Liver (tissue), 9 donors: ENCODE results near the gene NLK. TPM values are rescaled to one million over a fixed set of nuclear protein-coding genes. Genes with fewer than 3 reads are reported as not detected.
"Not testable (repeated sequence)": the region's sequence is repeated elsewhere in the genome, so short reads cannot be mapped to it uniquely, and the experiment has no call there.

ENCODE experiments used
- DNase-seq: peaks from one replicate; pipeline ENCODE4 v3.0.0-alpha.2; 2017; ENCODE audit warnings: low spot score
- H3K27ac ChIP-seq, 2 donors: one replicate each; pipeline ENCODE4 v1.7.0; 2013; ENCODE audit warnings: inconsistent platforms in 2 of 2, low read length in 2 of 2, control low read depth in 1 of 2, low read depth in 1 of 2, mild to moderate bottlenecking in 1 of 2
- H3K27me3 ChIP-seq, 4 donors: one replicate each; pipeline versions ENCODE4 v1.6.1 to v1.7.0; 2013; ENCODE audit warnings: low read length in 3 of 4, inconsistent platforms in 1 of 4, mild to moderate bottlenecking in 1 of 4, moderate library complexity in 1 of 4; ENCODE audit not compliant: control insufficient read depth in 4 of 4, insufficient read depth in 4 of 4
- H3K36me3 ChIP-seq, 4 donors: one replicate each; pipeline versions ENCODE4 v1.6.1 to v1.7.0; 2013; ENCODE audit warnings: low read length in 3 of 4, mild to moderate bottlenecking in 3 of 4, low read depth in 1 of 4, moderate library complexity in 1 of 4; ENCODE audit not compliant: control insufficient read depth in 4 of 4, insufficient read depth in 3 of 4
- H3K4me1 ChIP-seq, 4 donors: one replicate each; pipeline versions ENCODE4 v1.6.1 to v1.7.0; 2013; ENCODE audit warnings: low read length in 3 of 4, mild to moderate bottlenecking in 3 of 4, moderate library complexity in 1 of 4; ENCODE audit not compliant: control insufficient read depth in 4 of 4, insufficient read depth in 4 of 4
- H3K4me3 ChIP-seq, 3 donors: one replicate each; pipeline versions ENCODE4 v1.6.1 to v1.7.0; 2013; ENCODE audit warnings: low read length in 3 of 3, control low read depth in 1 of 3, low read depth in 1 of 3, mild to moderate bottlenecking in 1 of 3
- H3K9ac ChIP-seq, 2 donors: one replicate each; pipeline ENCODE4 v1.7.0; 2013; ENCODE audit warnings: low read length in 2 of 2, mild to moderate bottlenecking in 2 of 2, moderate library complexity in 2 of 2, control low read depth in 1 of 2, low read depth in 1 of 2
- H3K9me3 ChIP-seq, 4 donors: one replicate each; pipeline versions ENCODE4 v1.6.1 to v1.7.0; 2013; ENCODE audit warnings: low read length in 3 of 4; ENCODE audit not compliant: control insufficient read depth in 4 of 4
- EGR1 ChIP-seq, 2 donors: IDR thresholded peaks; 2 replicates each; pipeline ENCODE4 v1.6.1; 2016 to 2018; ENCODE audit warnings: antibody characterized with exemption in 2 of 2, low read depth in 2 of 2
- FOXA2 ChIP-seq: IDR thresholded peaks from 2 replicates; pipeline ENCODE4 v1.6.1; 2016; ENCODE audit warnings: antibody characterized with exemption
- GABPA ChIP-seq, 2 donors: IDR thresholded peaks in 1 of 2; conservative IDR thresholded peaks in 1 of 2; 2 replicates each; pipeline ENCODE4 v1.6.1; 2016; ENCODE audit warnings: antibody characterized with exemption in 2 of 2, mild to moderate bottlenecking in 1 of 2, moderate library complexity in 1 of 2
- HNF4A ChIP-seq, 2 donors: conservative IDR thresholded peaks; 2 replicates each; pipeline ENCODE4 v1.6.1; 2016; ENCODE audit warnings: antibody characterized with exemption in 2 of 2, mild to moderate bottlenecking in 2 of 2
- HNF4G ChIP-seq: IDR thresholded peaks from 2 replicates; pipeline ENCODE4 v1.6.1; 2016; ENCODE audit warnings: antibody characterized with exemption
- RXRA ChIP-seq, 2 donors: IDR thresholded peaks; 2 replicates each; pipeline ENCODE4 v1.6.1; 2017 to 2018; ENCODE audit warnings: antibody characterized with exemption in 2 of 2, mild to moderate bottlenecking in 1 of 2
- TAF1 ChIP-seq: conservative IDR thresholded peaks from 2 replicates; pipeline ENCODE4 v1.6.1; 2016; ENCODE audit warnings: antibody characterized with exemption, mild to moderate bottlenecking
- YY1 ChIP-seq: IDR thresholded peaks from 2 replicates; pipeline ENCODE4 v1.6.1; 2016; ENCODE audit warnings: antibody characterized with exemption, mild to moderate bottlenecking
- WGBS: extraction: QIAGEN DNeasy Blood & Tissue Kit; methylation state at CpG from one replicate; pipeline ENCODE4 v1.1.7; 2013; 5-methylcytosine and 5-hydroxymethylcytosine counted together
- polyA plus RNA-seq, 2 donors: library from polyadenylated mRNA; stranded (reverse) in 1 of 2; unstranded in 1 of 2; fragments of 200-250 nt in 1 of 2; fragments of >200 nt in 1 of 2; fragmentation: Nextera tagmentation in 1 of 2; extraction: Ambion mirVana in 1 of 2; gene quantifications; one replicate each; pipeline versions ENCODE4 v1.2.1 to v1.2.3, GENCODE V29; 2013 to 2015
- total RNA-seq, 2 donors: library from RNA; depleted of rRNA; stranded (reverse); fragments of >200 nt; gene quantifications; one replicate each; pipeline ENCODE4 v1.2.3, GENCODE V29; 2014
- TF ChIP-seq, protein P1 (sequence below): IDR thresholded peaks from 2 replicates; pipeline ENCODE4 v1.6.1; 2016; ENCODE audit warnings: antibody characterized with exemption
- TF ChIP-seq, protein P2 (sequence below): IDR thresholded peaks from 2 replicates; pipeline ENCODE4 v1.6.1; 2016; ENCODE audit warnings: antibody characterized with exemption
- TF ChIP-seq, protein P3 (sequence below): IDR thresholded peaks from 2 replicates; pipeline ENCODE4 v1.6.1; 2016; ENCODE audit warnings: antibody characterized with exemption
- TF ChIP-seq, protein P4 (sequence below): fragments of 150-350 bp; IDR thresholded peaks from 2 replicates; pipeline ENCODE4 v1.5.1; 2017; ENCODE audit warnings: improper control_type of control experiment, low read depth, low read length; ENCODE audit not compliant: missing input control
- donor health status: healthy.
- donor health status: healthy.
- donor health status: healthy.
- donor health status: healthy.
- donor health status: healthy.

Gene NLK
- total and polyA plus RNA-seq, 4 donors, result 4.4 to 17.4 (median 9.2) TPM

DNA sequence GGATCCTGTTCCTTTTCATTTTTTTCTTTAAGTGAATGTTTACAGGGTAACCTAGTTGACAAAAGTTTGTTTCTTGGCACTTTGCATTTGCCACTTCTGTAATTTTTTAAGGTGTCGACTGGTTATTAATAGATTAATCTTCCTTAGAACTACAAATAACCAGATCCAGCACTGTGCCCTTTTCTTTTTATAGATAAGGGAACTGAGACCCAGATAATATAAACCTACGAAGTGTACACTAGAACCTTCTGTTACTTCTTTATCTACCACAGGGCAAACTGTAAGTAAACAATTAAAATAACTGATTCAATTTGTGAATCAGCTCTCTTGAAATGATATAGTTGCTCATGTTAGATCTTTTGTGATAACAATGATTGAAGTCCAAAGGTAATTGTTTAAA lies 55.4 kb downstream of the NLK start (continued):
- TF ChIP-seq FOXA2, result no peak

DNA sequence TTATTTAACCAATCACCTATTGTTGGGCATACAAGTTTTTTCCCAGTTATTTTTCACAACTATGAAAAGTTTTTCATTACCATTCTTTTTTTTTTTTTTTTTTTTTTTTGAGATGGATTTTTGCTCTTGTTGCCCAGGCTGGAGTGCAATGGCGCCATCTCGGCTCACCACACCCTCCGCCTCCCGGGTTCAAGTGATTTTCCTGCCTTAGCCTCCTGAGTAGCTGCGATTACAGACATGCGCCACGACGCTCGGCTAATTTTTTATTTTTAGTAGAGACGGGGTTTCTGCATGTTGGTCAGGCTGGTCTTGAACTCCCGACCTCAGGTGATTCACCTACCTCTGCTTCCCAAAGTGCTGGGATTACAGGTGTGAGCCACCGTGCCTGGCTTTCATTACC lies 56.1 kb downstream of the NLK start:
- not testable (repeated sequence) for H3K4me3 ChIP-seq, H3K9me3 ChIP-seq, H3K9ac ChIP-seq, H3K36me3 ChIP-seq, H3K27ac ChIP-seq, H3K27me3 ChIP-seq, DNase-seq
- peaks cover 0 to 11% (median 5%) of the 10 kb centered on the region in 4 donors for H3K4me1 ChIP-seq
- WGBS, result 98% methylated on average over 12 of the region's 12 CpGs

DNA sequence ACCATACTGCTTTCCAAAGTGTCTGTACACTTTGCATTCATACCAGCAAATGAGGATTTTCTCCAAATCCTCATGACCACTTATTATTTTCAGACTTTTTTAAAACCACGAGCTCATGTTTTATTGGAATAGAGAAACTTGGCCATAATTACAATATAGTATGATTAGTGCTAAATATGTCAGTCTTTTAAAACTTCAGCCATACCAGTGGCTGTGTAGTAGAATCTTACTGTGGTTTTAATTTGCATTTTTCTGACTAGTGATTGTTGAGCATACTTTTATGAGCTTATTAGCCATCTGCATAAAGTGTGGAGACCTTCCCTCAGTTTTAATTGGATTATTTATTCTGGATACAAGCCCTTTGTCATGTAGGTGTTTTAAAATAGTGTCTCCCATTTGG lies 57.8 kb downstream of the NLK start:
- DNase-seq, result no peak
- Histone ChIP-seq H3K27me3 (no peaks in the 10 kb centered on the region), H3K9me3 (no peaks in the 10 kb centered on the region), H3K36me3 (no peaks in the 10 kb centered on the region), H3K9ac (no peak overlapping the region), H3K4me3 (no peak overlapping the region), H3K27ac (no peak overlapping the region), H3K4me1 (peaks cover 0 to 4% (median 1%) of the 10 kb centered on the region in 4 donors)
- WGBS, result 93% methylated on average over 1 of the region's 1 CpG
- TF ChIP-seq GABPA (IDR thresholded peaks at IDR 0.05 in 1 of 2, conservative IDR thresholded peaks at IDR 0.05 in 1 of 2) (no peak), RXRA (IDR thresholded peaks at IDR 0.05) (no peak), YY1 (no peak), EGR1 (IDR thresholded peaks at IDR 0.05; ENCODE audit: low read depth in 2 of 2) (no peak), HNF4A (conservative IDR thresholded peaks at IDR 0.05) (no peak)
- TF ChIP-seq, protein P1, sequence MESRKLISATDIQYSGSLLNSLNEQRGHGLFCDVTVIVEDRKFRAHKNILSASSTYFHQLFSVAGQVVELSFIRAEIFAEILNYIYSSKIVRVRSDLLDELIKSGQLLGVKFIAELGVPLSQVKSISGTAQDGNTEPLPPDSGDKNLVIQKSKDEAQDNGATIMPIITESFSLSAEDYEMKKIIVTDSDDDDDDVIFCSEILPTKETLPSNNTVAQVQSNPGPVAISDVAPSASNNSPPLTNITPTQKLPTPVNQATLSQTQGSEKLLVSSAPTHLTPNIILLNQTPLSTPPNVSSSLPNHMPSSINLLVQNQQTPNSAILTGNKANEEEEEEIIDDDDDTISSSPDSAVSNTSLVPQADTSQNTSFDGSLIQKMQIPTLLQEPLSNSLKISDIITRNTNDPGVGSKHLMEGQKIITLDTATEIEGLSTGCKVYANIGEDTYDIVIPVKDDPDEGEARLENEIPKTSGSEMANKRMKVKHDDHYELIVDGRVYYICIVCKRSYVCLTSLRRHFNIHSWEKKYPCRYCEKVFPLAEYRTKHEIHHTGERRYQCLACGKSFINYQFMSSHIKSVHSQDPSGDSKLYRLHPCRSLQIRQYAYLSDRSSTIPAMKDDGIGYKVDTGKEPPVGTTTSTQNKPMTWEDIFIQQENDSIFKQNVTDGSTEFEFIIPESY, result no peak
- TF ChIP-seq, protein P2, sequence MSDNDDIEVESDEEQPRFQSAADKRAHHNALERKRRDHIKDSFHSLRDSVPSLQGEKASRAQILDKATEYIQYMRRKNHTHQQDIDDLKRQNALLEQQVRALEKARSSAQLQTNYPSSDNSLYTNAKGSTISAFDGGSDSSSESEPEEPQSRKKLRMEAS, result no peak

DNA sequence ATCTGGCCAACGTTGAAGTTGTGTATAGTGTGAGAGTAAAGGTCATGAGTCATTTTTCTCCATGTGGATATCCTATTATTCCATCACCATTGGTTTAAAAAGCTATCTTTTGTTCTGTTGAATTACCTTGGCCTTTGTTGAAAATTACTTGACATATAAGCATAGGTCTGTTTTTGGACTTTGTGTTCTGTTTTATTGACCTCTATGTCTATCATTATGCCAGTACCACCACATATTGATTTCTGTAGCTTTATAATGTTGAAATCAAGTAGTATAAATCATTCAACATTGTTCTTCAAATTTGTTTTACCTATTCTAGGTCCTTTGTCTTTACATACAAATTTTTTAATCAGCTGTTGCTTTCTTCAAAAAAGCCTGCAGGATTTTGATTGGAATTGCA lies 58.5 kb downstream of the NLK start:
- Histone ChIP-seq H3K36me3 (no peaks in the 10 kb centered on the region), H3K27ac (no peak overlapping the region), H3K9me3 (no peaks in the 10 kb centered on the region), H3K9ac (no peak overlapping the region), H3K4me3 (no peak overlapping the region), H3K27me3 (no peaks in the 10 kb centered on the region), H3K4me1 (peaks cover 0 to 4% (median 1%) of the 10 kb centered on the region in 4 donors)
- no peak for DNase-seq
- 41% methylated on average over 1 of the region's 1 CpG for WGBS
- TF ChIP-seq TAF1 (no peak), HNF4A (conservative IDR thresholded peaks at IDR 0.05) (peak; percentile 41 to 70)

DNA sequence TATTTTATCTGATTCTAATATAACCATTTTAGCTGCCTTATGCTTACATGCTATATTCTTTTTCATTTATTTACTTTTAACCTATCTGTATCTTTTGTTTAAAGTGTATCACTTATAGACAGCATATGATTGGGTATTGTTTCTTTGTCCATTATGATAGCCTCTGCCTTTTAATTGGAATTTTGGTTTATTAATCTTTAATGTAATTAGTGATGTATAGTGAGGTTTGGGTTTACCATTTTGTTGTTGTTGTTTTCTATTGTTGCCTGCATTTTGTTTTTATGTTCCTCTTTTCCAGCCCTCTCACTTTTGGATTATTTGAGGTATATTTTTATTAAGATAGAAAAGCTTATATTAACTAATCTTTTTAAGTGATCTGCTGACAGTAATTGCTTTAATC lies 59.4 kb downstream of the NLK start:
- no peak overlapping the region for H3K4me3 ChIP-seq

More for the DNA sequence above, 59.4 kb downstream of the NLK start:
- TF ChIP-seq, protein P3, sequence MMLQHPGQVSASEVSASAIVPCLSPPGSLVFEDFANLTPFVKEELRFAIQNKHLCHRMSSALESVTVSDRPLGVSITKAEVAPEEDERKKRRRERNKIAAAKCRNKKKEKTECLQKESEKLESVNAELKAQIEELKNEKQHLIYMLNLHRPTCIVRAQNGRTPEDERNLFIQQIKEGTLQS, result no peak
- TF ChIP-seq, protein P4, sequence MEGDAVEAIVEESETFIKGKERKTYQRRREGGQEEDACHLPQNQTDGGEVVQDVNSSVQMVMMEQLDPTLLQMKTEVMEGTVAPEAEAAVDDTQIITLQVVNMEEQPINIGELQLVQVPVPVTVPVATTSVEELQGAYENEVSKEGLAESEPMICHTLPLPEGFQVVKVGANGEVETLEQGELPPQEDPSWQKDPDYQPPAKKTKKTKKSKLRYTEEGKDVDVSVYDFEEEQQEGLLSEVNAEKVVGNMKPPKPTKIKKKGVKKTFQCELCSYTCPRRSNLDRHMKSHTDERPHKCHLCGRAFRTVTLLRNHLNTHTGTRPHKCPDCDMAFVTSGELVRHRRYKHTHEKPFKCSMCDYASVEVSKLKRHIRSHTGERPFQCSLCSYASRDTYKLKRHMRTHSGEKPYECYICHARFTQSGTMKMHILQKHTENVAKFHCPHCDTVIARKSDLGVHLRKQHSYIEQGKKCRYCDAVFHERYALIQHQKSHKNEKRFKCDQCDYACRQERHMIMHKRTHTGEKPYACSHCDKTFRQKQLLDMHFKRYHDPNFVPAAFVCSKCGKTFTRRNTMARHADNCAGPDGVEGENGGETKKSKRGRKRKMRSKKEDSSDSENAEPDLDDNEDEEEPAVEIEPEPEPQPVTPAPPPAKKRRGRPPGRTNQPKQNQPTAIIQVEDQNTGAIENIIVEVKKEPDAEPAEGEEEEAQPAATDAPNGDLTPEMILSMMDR, result no peak
- no peak for TF ChIP-seq HNF4G
- no peak overlapping the region for H3K27ac ChIP-seq
- no peak overlapping the region for H3K9ac ChIP-seq
- DNase-seq, result no peak
- H3K27me3 ChIP-seq, result no peaks in the 10 kb centered on the region
- H3K4me1 ChIP-seq, result peaks cover 0 to 4% (median 1%) of the 10 kb centered on the region in 4 donors
- H3K9me3 ChIP-seq, result no peaks in the 10 kb centered on the region
- H3K36me3 ChIP-seq, result no peaks in the 10 kb centered on the region
